Measurements from ENCODE around the gene ROR2.

The ROR2 gene

DNA sequence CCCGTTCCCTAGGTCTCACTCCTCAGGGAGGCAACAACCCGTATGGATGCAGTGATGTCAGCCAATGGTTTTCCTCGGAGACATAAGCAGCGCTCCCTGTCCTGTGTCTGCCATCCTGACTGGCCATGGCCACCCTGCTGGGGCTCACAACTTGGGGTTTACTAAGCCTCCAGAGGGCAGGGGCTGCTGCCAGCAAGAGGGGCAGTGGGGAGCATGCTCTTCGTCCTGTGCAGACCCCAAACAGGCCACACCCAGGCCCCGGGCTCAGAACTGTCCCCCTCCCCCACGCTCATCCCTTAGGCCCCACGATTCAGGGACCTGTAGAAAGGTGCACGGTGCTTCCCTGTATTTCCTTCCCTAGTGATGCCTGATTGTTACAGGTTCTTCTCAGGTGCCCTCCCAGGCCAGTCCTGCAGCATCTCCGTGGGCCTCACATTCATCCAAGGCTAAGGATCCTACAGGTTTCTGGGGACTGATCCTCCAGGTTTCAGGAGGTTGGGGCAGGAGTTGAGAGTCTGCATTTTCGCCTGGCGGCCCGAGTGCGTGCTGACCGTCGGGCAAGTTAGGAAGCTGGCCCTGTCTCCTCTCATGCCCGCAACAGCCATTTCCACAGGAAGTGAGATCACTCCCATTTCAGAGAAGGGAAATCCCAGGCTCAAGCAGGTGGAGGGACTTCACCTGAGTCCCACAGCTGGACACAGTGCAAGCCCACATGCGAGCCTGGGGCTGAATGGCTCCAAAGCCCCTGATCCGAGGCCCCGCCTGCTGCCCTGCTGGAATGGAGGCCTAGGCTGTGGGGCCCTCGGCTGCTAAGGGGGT lies 217.6 kb downstream of the ROR2 start:
- DNase-seq, result no peak

- DNase-seq, result no peak
Observed at GRCh38 chr9:91730806-91731205, 219.2 kb downstream of the ROR2 start.

GRCh38 chr9:91729558-91729842 lies 220.5 kb downstream of the ROR2 start:
- no peak for DNase-seq

DNA sequence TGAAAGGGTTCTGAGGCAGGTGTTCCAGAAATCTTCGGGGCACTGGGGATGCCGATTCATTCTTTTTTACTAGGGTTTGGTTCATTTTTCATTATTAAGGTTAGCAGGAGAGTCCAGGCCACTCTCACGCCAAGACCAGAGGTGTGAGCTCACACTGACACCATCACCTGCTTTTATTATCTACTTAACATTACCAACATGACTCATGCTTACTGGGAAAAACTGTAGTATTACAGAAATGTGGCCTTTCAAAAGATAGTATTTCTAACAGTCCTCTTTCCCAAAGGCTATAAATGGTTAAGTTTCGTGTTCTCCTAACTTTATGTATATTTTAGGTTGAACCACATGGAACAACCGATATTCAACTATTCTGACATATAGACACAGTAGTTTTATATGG lies 222.1 kb downstream of the ROR2 start:
- DNase-seq, result no peak

- DNase-seq, result peak; percentile 53
Observed at GRCh38 chr9:91727316-91727861, 222.6 kb downstream of the ROR2 start.

DNA sequence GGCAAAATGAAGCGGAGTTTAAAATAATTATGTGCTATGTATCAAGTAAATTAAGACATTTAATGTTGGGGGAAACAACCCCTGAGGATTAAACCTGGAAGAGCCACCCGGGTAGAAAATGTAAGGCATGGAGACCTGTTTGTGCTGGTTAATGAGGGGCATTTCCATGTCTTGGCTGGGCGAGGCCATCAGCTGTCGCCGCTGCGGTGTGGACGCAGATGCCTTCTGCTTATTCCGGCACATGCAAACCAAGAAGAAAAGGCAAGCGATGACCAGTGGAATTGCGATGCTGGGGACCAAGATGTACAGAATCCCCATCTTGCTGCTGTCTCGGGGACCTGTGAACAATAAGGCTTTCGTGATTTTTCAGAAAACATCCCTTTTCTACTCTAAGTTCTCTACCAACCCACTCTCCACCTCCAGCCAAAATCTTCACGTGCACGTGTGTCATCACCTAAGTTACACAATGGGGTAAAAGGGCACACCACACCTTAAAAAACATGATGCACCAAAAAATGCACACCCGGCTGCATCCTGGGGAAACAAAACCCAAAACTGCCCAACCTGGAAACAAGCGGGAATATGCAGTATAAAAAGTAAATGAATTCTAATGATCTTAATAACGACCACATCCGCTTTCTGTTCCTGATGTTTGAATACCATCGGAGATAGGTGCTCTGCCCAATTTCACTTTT lies 223.5 kb downstream of the ROR2 start:
- DNase-seq, result no peak

DNA sequence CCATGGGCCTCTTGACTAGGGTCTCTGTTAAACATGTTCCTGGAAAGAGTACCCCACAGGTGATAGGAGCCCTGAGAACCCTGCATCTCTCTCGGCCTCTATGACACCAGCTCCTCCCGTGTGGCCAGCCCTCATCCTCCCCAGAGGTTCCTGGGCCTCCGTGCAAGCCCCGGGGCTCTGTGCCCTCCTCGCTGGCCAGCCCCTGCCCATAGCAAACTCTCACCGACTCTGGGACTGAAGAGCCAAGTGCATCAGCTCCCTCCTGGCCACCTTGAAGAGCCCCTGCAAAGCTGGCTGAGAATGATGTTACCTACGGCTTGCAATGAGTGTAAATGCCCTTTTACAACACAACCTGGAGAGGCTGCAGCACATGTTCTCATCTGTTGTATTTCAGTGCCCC lies 224.4 kb downstream of the ROR2 start:
- DNase-seq, result no peak

GRCh38 chr9:91724609-91725505 lies 225.2 kb downstream of the ROR2 start:
- no peak for DNase-seq

- DNase-seq, result no peak
Observed at GRCh38 chr9:91724068-91724440, 226.0 kb downstream of the ROR2 start.

- no peak for DNase-seq
Observed at GRCh38 chr9:91723420-91724067, 226.5 kb downstream of the ROR2 start.

GRCh38 chr9:91720751-91721705 lies 229.0 kb downstream of the ROR2 start:
- DNase-seq, result no peak

DNA sequence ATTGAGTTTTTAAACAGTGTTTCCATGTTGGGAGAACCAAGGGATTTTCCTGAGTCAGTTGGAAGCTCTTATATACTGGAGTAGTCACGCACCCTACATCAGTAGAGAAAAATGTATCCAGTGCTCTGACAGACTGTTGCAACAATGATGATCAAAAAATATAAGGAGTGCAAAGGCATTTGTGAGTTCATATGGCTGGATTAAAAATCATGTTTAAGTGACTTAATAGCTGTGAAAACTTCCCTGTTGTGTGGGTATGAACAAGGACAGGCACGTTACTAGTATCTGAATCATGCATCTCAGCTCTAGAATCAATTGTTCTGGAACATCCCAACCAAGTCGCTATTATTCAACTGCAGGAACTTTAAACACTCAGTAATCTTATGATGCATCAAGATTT lies 229.7 kb downstream of the ROR2 start:
- DNase-seq, result no peak

GRCh38 chr9:91718071-91718470 lies 232.0 kb downstream of the ROR2 start:
- DNase-seq, result no peak

- DNase-seq, result no peak
Observed at GRCh38 chr9:91716815-91717214, 233.2 kb downstream of the ROR2 start.

- no peak for DNase-seq
Observed at GRCh38 chr9:91716239-91716638, 233.8 kb downstream of the ROR2 start.

- DNase-seq, result no peak
Observed at GRCh38 chr9:91714874-91715615, 235.0 kb downstream of the ROR2 start.

DNA sequence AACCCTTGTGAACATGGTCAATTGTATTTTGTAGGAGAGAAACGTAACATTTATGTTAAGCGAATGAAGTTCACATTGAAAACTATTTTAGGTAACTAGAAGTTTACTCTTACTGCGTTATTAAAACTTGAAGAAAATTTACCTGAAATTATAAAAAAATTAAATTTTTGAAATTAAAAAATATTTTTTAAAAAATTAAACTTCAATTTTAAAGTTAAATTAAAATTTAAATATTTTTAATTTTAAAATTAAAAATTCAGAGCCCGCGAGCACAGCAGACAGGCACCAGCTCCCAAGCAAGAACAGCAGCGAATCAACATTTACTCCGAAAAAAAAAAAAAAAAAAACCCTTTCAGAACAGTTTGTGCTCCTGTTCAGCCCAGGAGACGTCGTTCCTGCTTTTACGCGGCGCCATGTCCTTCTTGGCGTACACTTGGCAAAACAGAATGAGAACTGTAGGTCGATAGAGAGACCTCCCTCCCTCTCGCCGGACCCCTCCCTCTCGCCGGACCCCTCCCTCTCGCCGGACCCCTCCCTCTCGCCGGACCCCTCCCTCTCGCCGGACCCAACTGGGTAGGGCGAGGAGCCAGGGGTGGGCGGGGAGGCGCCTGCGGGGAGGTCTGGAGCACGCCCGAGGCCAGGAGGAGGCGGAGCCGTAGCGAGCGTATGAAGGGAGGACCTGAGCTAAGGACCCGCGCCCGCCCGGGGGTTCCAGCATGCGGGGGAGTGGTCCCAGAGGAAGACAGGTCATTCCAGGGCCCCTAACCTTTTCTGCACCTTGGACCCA lies 235.8 kb downstream of the ROR2 start:
- no peak for DNase-seq

- DNase-seq, result no peak
Observed at GRCh38 chr9:91712811-91713210, 237.2 kb downstream of the ROR2 start.

- no peak for DNase-seq
Observed at GRCh38 chr9:91711755-91712601, 238.1 kb downstream of the ROR2 start.

Data from NCI-H1694 treated with DMSO at 0.1 percent for 48 hours (cell line).